Measurements from ENCODE around the gene TRANK1. TPM values are rescaled to one million over a fixed set of nuclear protein-coding genes. Genes with fewer than 3 reads are reported as not detected.
"Not testable (repeated sequence)": the region's sequence is repeated elsewhere in the genome, so short reads cannot be mapped to it uniquely, and the experiment has no call there.

Gene TRANK1
- total RNA-seq, 5 donors from 2014 or later (not counting 1 experiment from before 2014, with no cell fraction given) = 96.0 to 160 (median 127) TPM

- WGBS (ENCODE audit: insufficient coverage) = 18% methylated on average over 1 of the region's 4 CpGs
- Histone ChIP-seq H3K4me3 (ENCODE audit: control insufficient read depth in 1 of 2, extremely low read depth in 1 of 2, low read length in 1 of 2) (no peak overlapping the region), H3K4me1 (ENCODE audit: control insufficient read depth in 1 of 2, extremely low read depth in 1 of 2, insufficient read depth in 2 of 2, low read length in 2 of 2) (peaks cover 4 to 9% of the 10 kb centered on the region in 2 experiments), H3K27ac (ENCODE audit: low read length) (peak overlapping the region; percentile 19), H3K27me3 (replicated peaks in 1 of 2; ENCODE audit: control insufficient read depth in 2 of 2, extremely low read depth in 1 of 2, insufficient read depth in 2 of 2, low read length in 1 of 2) (no peaks in the 10 kb centered on the region), H3K9me3 (no peaks in the 10 kb centered on the region), H3K36me3 (ENCODE audit: control insufficient read depth in 2 of 2, extremely low read depth in 1 of 2, insufficient read depth in 1 of 2, low read length in 1 of 2) (no peaks in the 10 kb centered on the region)
- Mint-ChIP-seq H3K27ac (peak overlapping the region; percentile 77 to 80), H3K9me3 (no peaks in the 10 kb centered on the region), H3K27me3 (no peaks in the 10 kb centered on the region), H3K4me3 (no peak overlapping the region), H3K4me1 (peaks cover 17 to 29% (median 24%) of the 10 kb centered on the region in 3 donors), H3K36me3 (peaks cover 9% of the 10 kb centered on the region)
- ChIA-PET CTCF (interaction anchor here (0.6 to 1.6 kb wide), 4 partner anchors 11 to 179 kb away, joined by 3 to 8 read pairs (median 7); no protein-coding TSS in a partner anchor), POLR2A (interaction anchor here (0.5 to 1.1 kb wide), 4 partner anchors 19 to 392 kb away, joined by 3 to 8 read pairs (median 4); partner anchors contain the start of genes EPM2AIP1 (in 1 of the 2) and MLH1 (in 1 of the 2))
- ATAC-seq (replicated peaks in 1 of 4) = peak; percentile 85 to 93 (median 90)
- DNase-seq = peak in 26 of 35 experiments; percentile 6 to 52 (median 23)
These were observed 24.9 kb upstream of the TRANK1 start for GRCh38 chr3:36969540-36970432.

GRCh38 chr3:36969085-36969484 lies 24.2 kb upstream of the TRANK1 start:
- Histone ChIP-seq H3K36me3 (ENCODE audit: control insufficient read depth in 2 of 2, extremely low read depth in 1 of 2, insufficient read depth in 1 of 2, low read length in 1 of 2) (no peaks in the 10 kb centered on the region), H3K27me3 (replicated peaks in 1 of 2; ENCODE audit: control insufficient read depth in 2 of 2, extremely low read depth in 1 of 2, insufficient read depth in 2 of 2, low read length in 1 of 2) (no peaks in the 10 kb centered on the region), H3K4me1 (ENCODE audit: control insufficient read depth in 1 of 2, extremely low read depth in 1 of 2, insufficient read depth in 2 of 2, low read length in 2 of 2) (peaks cover 4 to 9% of the 10 kb centered on the region in 2 experiments), H3K9me3 (no peaks in the 10 kb centered on the region), H3K27ac (ENCODE audit: low read length) (no peak overlapping the region), H3K4me3 (ENCODE audit: control insufficient read depth in 1 of 2, extremely low read depth in 1 of 2, low read length in 1 of 2) (no peak overlapping the region)
- DNase-seq (no peak), ATAC-seq (replicated peaks in 1 of 4) (no peak)
- Mint-ChIP-seq H3K27me3 (no peaks in the 10 kb centered on the region), H3K36me3 (peaks cover 7% of the 10 kb centered on the region), H3K4me1 (peaks cover 17 to 27% (median 22%) of the 10 kb centered on the region in 3 donors), H3K9me3 (no peaks in the 10 kb centered on the region), H3K27ac (peak overlapping the region in 1 of 2 donors; percentile 80), H3K4me3 (no peak overlapping the region)
- ChIA-PET CTCF (interaction anchor here (0.6 to 1.6 kb wide), 3 partner anchors 10 to 179 kb away, joined by 6 to 8 read pairs (median 8); no protein-coding TSS in a partner anchor), POLR2A (interaction anchor here in 1 of 2 donors (0.6 kb wide), 1 partner anchor 393 kb away, joined by 3 read pairs; no protein-coding TSS in a partner anchor)
- WGBS (ENCODE audit: insufficient coverage) = 100% methylated on average over 1 of the region's 4 CpGs

GRCh38 chr3:36965440-36965839 lies 20.6 kb upstream of the TRANK1 start:
- ChIA-PET CTCF (no interaction called here), POLR2A (no interaction called here)
- peaks cover 12 to 16% (median 14%) of the 10 kb centered on the region in 3 donors for H3K4me1 Mint-ChIP-seq
- no peaks in the 10 kb centered on the region for H3K36me3 Mint-ChIP-seq
- DNase-seq (no peak), ATAC-seq (replicated peaks in 1 of 4) (no peak)
- no peak overlapping the region for H3K4me3 Mint-ChIP-seq
- H3K9me3 Mint-ChIP-seq = no peaks in the 10 kb centered on the region
- Histone ChIP-seq H3K9me3 (no peaks in the 10 kb centered on the region), H3K27ac (ENCODE audit: low read length) (no peak overlapping the region), H3K27me3 (replicated peaks in 1 of 2; ENCODE audit: control insufficient read depth in 2 of 2, extremely low read depth in 1 of 2, insufficient read depth in 2 of 2, low read length in 1 of 2) (no peaks in the 10 kb centered on the region), H3K36me3 (ENCODE audit: control insufficient read depth in 2 of 2, extremely low read depth in 1 of 2, insufficient read depth in 1 of 2, low read length in 1 of 2) (no peaks in the 10 kb centered on the region), H3K4me1 (ENCODE audit: control insufficient read depth in 1 of 2, extremely low read depth in 1 of 2, insufficient read depth in 2 of 2, low read length in 2 of 2) (peaks cover 4 to 9% of the 10 kb centered on the region in 2 experiments), H3K4me3 (ENCODE audit: control insufficient read depth in 1 of 2, extremely low read depth in 1 of 2, low read length in 1 of 2) (no peak overlapping the region)
- H3K27ac Mint-ChIP-seq = no peak overlapping the region
- WGBS (ENCODE audit: insufficient coverage) = 90% methylated on average over 2 of the region's 3 CpGs
- no peaks in the 10 kb centered on the region for H3K27me3 Mint-ChIP-seq

- Histone ChIP-seq H3K27me3 (replicated peaks in 1 of 2; ENCODE audit: control insufficient read depth in 2 of 2, extremely low read depth in 1 of 2, insufficient read depth in 2 of 2, low read length in 1 of 2) (no peaks in the 10 kb centered on the region), H3K36me3 (ENCODE audit: control insufficient read depth in 2 of 2, extremely low read depth in 1 of 2, insufficient read depth in 1 of 2, low read length in 1 of 2) (no peaks in the 10 kb centered on the region), H3K27ac (ENCODE audit: low read length) (no peak overlapping the region), H3K4me1 (ENCODE audit: control insufficient read depth in 1 of 2, extremely low read depth in 1 of 2, insufficient read depth in 2 of 2, low read length in 2 of 2) (peaks cover 2 to 6% of the 10 kb centered on the region in 2 experiments), H3K9me3 (no peaks in the 10 kb centered on the region), H3K4me3 (ENCODE audit: control insufficient read depth in 1 of 2, extremely low read depth in 1 of 2, low read length in 1 of 2) (no peak overlapping the region)
- no peaks in the 10 kb centered on the region for H3K36me3 Mint-ChIP-seq
- no peak overlapping the region for H3K27ac Mint-ChIP-seq
- no peaks in the 10 kb centered on the region for H3K27me3 Mint-ChIP-seq
- no peaks in the 10 kb centered on the region for H3K9me3 Mint-ChIP-seq
- H3K4me1 Mint-ChIP-seq = peaks cover 8 to 11% (median 11%) of the 10 kb centered on the region in 3 donors
- DNase-seq (no peak), ATAC-seq (replicated peaks in 1 of 4) (no peak)
- POLR2A ChIA-PET = no interaction called here
- H3K4me3 Mint-ChIP-seq = no peak overlapping the region
- CTCF ChIA-PET = interaction anchor here in 1 of 2 donors (0.5 to 1.0 kb wide), 2 partner anchors 10 to 393 kb away, joined by 3 to 4 read pairs; no protein-coding TSS in a partner anchor
These were observed 20.0 kb upstream of the TRANK1 start for GRCh38 chr3:36964817-36965216.

GRCh38 chr3:36964331-36964730 lies 19.5 kb upstream of the TRANK1 start:
- CTCF ChIA-PET = interaction anchor here in 1 of 2 donors (0.5 to 1.0 kb wide), 2 partner anchors 9 to 393 kb away, joined by 3 to 4 read pairs; no protein-coding TSS in a partner anchor
- no peak overlapping the region for H3K4me3 Mint-ChIP-seq
- WGBS (ENCODE audit: insufficient coverage) = no CpG with 5 or more reads among the region's 1 CpG
- POLR2A ChIA-PET = no interaction called here
- H3K27ac Mint-ChIP-seq = no peak overlapping the region
- DNase-seq (no peak), ATAC-seq (replicated peaks in 1 of 4) (no peak)
- H3K27me3 ChIP-seq (replicated peaks in 1 of 2; ENCODE audit: control insufficient read depth in 2 of 2, extremely low read depth in 1 of 2, insufficient read depth in 2 of 2, low read length in 1 of 2) = no peaks in the 10 kb centered on the region
- H3K9me3 Mint-ChIP-seq = no peaks in the 10 kb centered on the region
- peaks cover 4 to 6% (median 6%) of the 10 kb centered on the region in 3 donors for H3K4me1 Mint-ChIP-seq
- H3K36me3 ChIP-seq (ENCODE audit: control insufficient read depth in 2 of 2, extremely low read depth in 1 of 2, insufficient read depth in 1 of 2, low read length in 1 of 2) = no peaks in the 10 kb centered on the region
- H3K36me3 Mint-ChIP-seq = no peaks in the 10 kb centered on the region
- H3K27ac ChIP-seq (ENCODE audit: low read length) = no peak overlapping the region
- H3K4me3 ChIP-seq (ENCODE audit: control insufficient read depth in 1 of 2, extremely low read depth in 1 of 2, low read length in 1 of 2) = no peak overlapping the region
- H3K27me3 Mint-ChIP-seq = no peaks in the 10 kb centered on the region
- no peaks in the 10 kb centered on the region for H3K9me3 ChIP-seq
- peaks cover 0 to 2% of the 10 kb centered on the region in 2 experiments for H3K4me1 ChIP-seq (ENCODE audit: control insufficient read depth in 1 of 2, extremely low read depth in 1 of 2, insufficient read depth in 2 of 2, low read length in 2 of 2)

- H3K4me3 Mint-ChIP-seq; H3K4me1 Mint-ChIP-seq; H3K27ac Mint-ChIP-seq; H3K27ac ChIP-seq (ENCODE audit: low read length); POLR2A ChIA-PET; H3K36me3 ChIP-seq (ENCODE audit: control insufficient read depth in 2 of 2, extremely low read depth in 1 of 2, insufficient read depth in 1 of 2, low read length in 1 of 2); H3K9me3 Mint-ChIP-seq; H3K27me3 Mint-ChIP-seq; H3K9me3 ChIP-seq; H3K27me3 ChIP-seq (replicated peaks in 1 of 2; ENCODE audit: control insufficient read depth in 2 of 2, extremely low read depth in 1 of 2, insufficient read depth in 2 of 2, low read length in 1 of 2); H3K36me3 Mint-ChIP-seq; H3K4me3 ChIP-seq (ENCODE audit: control insufficient read depth in 1 of 2, extremely low read depth in 1 of 2, low read length in 1 of 2); DNase-seq; ATAC-seq (replicated peaks in 1 of 4); H3K4me1 ChIP-seq (ENCODE audit: control insufficient read depth in 1 of 2, extremely low read depth in 1 of 2, insufficient read depth in 2 of 2, low read length in 2 of 2); CTCF ChIA-PET: not testable (repeated sequence)
- no CpG with 5 or more reads among the region's 7 CpGs for WGBS (ENCODE audit: insufficient coverage)
These were observed 18.2 kb upstream of the TRANK1 start for GRCh38 chr3:36963008-36963407.

All from T-cell (primary cell).